Mucosa of gallbladder (tissue), 1 donor: ENCODE data around the gene CABP1. TPM values are rescaled to one million over a fixed set of nuclear protein-coding genes. Genes with fewer than 3 reads are reported as not detected.
A peak's percentile ranks its signal among the peaks of the same experiment; 100 is the strongest.

Experiments used
- DNase-seq: peaks from one replicate; pipeline ENCODE4 v3.0.0-alpha.2; 2020; ENCODE audit warnings: low spot score
- total RNA-seq: library from RNA; stranded (reverse); gene quantifications from one replicate; pipeline ENCODE4 v1.2.1, GENCODE V29; 2021
- donor health status: DM: no; HTN: no; CAD: no.

Gene CABP1
- total RNA-seq, 1 donor from 2014 or later = 2.3 TPM

DNA sequence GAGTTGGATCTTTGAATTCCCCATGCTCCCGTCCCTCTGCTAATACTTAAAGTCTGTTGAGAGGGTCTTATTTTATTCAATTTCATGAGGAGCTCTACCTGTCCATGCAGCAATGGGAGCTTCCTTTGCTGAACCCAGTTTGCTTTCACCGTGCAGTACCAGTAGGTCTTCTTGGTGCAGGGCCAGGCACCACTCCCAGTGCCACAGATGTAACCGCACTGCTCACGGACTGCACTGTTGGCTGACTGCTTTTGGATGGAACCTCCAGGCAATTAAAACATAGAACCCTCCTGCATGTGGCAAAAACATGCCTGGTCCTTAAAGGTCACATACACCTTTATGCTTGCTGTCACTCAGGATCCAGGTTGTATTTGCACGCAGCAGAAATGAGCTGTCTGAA lies 9.3 kb upstream of the CABP1 start:
- no peak for DNase-seq

DNA sequence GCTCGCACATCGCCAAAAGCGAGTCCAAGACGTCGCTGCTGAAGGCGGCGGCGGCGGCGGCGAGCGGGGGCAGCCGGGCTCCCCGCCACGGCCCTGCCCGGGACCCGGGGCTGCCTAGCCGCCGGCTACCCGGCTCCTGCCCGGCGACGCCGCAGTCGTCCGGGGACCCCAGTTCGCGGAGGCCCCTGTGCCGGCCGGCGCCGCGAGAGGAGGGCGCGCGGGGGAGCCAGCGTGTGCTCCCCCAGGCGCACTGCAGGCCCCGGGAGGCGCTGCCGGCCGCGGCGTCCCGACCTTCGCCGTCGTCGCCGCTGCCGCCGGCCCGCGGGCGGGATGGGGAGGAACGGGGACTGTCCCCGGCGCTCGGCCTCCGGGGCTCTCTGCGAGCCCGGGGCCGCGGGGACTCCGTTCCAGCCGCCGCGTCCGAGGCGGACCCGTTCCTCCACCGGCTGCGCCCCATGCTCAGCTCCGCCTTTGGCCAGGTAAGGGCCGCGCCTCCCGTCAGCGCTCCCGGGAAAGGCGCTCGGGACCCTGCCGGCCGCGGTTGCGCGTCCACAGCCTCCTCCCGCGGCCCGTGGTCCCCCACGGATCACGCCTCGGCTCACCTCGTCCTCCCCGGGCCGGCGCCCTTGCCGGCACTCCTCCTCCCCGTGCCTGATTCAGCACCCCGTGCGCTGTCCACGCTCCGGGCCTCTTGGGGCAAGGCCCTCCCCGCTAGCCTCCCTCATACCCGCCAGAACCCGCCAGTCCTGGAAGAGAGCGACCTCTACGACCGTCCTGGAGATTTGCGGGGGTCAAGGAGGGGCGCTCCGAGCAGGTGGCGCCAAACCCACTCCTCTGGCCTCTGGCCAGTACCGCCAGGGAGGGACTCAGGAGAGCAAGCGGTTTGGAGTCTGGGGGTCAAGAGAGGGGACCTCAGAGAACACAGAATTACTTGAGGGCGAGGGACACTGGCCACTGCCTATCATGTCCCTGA lies 721 bp downstream of the CABP1 start:
- peak; percentile 49 for DNase-seq

DNA sequence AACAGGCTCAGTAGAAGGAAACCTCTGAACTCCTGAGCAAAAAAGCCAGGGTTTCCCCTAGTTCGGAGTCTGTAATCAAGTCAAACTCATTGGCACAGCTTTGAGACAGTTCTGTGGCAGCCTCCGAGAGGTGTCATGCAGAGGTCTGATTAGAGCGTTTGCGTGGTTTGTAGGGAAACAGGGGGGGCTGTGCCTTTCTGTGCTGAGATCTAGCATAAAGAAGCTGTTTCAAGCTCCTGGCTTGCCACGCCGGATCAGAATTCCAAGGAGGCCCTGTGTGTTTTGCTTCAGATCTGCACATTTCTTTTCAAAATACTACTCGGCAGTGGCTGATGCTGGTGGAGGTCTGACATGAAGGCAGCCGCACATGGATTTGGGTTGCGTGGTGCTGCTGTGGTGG lies 1.7 kb downstream of the CABP1 start:
- no peak for DNase-seq

DNA sequence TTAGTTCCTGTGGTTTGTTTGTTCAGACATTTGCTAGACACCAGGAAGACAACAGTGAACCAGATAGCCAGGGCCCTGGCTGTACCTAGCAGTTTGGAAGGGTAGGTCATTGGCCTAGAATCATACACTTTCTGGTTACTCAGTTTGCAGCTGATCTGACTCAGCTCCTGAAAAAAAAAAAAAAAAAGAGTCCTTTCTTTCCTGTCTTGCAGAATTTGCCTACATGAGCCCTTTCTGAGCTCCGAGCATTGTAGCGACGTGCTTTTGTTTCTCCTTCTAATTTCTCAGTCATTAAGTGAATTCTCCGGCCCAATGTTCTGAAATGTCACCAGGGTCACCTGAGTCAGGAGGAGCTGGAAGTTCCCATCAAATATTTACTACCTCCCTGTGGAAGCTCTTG lies 2.4 kb downstream of the CABP1 start:
- no peak for DNase-seq

DNA sequence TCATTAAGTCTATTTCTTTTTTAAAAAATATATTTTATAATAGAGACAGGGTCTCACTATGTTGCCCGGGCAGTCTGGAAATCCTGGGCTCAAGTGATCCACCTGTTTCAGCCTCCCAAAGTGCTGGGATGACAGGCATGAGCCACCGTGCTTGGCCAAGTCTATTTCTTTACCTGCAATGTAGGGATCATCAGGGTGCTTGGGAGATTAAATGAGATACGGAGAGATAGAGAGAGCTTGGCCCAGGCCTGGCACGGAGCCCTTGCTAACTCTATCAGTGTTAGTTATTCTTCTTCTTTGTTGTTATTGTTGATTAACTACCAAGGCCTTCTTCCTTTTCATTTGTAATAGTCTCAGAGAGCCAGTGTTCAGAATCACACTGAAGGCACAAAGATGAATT lies 3.1 kb downstream of the CABP1 start:
- DNase-seq = no peak

DNA sequence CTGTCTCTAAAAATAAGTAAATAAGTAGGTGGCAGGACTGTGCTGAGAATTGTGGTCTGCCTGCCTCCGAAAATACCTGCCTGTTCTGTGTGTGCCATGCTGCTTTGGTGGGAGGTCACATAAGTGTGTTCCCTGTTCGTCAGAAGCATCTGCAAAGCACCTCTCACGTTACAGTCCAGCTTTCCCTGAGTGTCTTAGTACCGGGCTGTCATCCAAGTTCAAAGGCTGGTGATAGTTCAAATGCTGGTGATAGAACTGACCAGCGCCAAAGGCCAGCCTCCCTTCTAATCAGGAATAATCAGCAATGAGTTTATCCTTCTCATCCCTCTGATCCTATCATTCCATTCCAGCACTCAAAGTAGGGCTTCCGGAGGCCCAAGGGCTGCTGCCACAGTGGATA lies 5.6 kb downstream of the CABP1 start:
- DNase-seq = no peak

DNA sequence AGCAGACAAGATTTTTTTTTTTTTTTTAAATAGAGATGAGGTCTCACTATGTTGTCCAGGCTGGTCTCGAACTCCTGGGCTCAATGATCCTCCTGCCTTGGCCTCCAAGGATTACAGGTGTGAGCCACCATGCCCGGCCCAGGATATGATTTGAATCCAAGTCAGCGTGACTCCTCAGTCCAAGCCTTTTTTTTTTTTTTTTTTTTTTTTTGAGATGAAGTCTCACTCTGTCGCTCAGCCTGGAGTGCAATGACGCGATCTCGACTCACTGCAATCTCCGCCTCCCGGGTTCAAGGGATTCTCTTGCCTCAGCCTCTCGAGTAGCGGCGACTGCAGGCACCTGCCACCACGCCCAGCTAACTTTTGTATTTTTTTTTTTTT lies 6.9 kb downstream of the CABP1 start:
- no peak for DNase-seq

DNA sequence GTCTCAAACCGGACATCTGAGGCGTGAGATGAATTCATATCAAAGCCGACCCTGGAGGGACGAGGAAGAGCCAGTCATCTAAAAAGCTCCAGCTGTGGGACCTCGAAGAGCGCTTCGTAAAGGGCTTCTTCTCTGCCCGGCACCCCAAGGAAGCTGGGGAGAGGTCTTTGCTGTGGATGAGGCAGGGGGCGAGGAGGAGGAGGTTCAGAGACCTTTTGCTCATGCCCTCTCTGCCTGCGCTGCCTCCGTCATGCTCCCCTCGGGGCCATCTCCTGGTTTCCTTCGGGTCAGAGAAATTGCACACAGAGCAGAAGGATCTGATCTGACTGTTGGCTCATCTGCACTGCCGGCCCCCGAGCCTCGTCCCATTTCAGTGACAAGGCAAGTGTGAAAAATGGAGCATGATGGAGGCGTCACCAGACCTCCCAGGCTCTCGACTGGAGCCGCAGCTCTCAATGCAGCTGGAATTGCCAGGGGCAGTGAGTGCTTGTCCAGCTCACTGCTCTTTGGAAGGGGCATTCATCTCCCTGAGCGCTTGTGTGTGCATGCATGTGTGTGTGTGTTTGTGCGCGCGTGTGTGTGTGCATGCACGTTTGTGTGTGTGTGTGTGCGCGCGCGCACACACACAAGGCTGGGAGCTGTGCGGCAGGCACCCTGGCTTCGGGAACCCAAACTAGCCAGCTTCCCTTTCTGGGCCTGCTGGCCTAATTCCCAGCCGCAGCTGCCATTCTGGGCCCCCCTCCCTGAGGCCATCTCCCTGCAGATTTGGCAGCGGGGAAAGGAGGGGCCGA lies 9.2 kb downstream of the CABP1 start:
- no peak for DNase-seq

DNA sequence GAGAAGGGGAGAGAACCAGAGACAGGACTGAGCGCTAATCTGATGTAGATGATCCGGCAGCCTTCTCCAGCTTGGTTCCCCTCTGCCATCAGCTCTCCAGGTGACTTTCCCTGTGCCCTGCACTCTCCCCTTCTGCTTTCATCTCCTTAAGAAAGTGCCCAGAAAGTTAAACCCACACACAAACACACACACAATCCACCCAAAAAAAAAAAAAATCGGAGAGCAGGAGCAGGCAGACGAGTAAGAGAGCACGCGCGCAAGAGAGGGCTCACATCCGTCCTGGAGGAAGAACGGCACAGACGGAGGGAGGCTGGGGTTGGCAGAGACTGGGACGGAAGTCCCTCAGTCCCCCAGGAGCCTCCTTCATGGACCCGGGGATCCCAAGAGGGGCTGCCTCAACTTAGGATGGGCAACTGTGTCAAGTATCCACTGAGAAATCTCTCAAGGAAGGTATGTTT lies 9.8 kb downstream of the CABP1 start:
- DNase-seq = no peak

DNA sequence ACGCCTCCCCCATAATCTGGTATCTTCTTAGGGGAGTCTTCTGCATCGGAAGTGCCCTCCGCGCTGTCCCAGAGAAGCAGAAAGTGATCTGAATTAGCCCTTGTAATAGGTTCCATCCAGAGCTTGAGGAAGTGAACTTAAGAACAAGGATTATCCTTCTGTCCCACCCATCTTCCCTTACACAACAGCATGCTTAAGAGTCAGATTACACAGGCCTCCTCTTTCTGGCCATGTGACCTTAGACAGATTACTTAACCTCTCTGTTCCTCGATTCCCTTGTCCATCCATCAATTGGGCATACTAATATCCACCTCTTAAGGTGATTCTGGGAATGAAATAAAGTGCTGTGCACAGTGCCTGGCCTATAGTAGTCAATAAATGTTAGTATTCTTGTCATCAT lies 11.4 kb downstream of the CABP1 start:
- no peak for DNase-seq

DNA sequence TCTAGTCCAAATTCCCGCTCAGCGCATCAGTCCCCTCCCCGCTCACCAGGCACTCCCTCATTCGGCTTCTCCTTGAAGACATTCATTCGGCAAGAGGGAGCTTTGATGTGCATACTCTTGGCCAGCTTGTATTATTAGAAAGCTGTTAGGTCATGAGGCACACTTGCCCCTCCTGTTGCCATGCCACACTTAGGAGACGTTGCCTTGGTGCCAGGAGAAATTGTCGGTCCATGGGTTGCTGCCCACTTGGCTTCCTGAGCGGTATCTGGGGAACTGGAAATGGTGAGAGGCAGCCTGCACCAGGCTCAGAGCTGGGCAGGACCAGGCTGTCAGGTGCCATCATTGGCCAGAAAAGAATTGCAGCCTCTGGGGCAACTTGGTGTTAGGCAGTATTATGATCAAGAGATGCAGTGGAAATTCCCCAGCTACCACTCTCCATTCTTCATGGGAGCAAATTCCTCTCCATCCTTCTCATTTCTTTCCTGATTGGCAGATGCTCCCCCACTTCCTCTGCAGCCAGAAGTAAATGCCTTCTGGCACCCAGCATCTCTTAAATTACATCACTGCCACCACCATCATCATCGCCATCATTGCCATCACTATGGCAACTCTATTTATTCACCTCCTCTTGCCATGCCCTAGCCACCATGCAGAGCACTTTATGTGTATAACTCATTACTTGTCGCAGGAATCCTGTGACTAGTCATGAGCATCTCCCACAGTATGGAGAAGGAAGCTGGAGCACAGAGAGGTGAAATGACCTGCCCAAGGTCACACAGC lies 12.4 kb downstream of the CABP1 start:
- no peak for DNase-seq

DNA sequence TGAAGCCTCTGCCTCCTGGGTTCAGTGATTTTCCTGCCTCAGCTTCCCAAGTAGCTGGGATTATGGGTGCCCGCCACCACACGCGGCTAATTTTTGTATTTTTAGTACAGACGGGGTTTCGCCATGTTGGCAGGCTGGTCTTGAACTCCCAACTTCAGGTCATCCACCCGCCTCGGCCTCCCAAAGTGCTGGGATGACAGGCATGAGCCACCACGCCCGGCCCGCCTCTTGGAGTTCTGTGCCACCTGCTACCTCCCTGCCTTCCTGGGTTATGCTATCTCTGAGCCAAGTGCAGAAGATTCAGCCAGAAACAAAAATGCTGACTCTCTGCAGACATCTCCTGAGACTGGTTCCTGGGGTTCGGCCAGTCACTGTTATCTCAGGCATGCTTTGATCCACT lies 13.2 kb downstream of the CABP1 start:
- no peak for DNase-seq

DNA sequence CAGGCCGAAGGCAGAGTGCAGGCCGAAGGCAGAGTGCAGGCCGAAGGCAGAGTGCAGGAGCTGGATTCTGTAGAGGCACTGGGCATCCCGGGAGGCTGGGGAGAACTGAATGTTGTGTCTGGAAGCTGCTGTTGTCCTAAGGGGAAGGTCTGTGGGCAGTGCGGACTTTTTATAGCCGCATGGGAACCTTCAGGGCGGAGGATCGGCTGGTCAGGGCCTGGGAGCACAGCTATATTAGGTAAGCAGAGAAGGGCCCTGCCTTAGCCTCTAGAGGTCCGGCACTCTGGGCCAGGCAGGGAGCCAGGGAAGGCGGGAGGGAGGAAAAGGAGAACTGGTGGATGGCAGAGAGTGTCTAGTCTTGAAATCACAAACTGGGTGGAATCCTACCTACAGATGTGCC lies 14.2 kb downstream of the CABP1 start:
- DNase-seq = no peak

DNA sequence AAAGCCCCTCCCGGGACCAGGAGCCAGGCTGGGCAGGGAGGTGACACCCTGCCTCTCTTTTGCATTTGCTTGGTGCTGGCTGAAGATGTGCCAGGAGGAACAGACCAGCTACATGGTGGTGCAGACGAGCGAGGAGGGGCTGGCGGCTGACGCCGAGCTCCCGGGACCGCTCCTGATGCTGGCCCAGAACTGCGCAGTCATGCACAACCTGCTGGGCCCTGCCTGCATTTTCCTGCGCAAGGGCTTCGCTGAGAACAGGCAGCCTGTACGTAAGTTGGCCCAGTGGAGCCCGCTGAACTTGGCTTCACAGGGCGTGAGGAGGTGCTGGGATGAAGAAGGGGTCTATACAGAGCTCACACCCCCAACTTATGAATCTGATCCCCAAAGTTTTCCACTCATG lies 15.6 kb downstream of the CABP1 start:
- no peak for DNase-seq

DNA sequence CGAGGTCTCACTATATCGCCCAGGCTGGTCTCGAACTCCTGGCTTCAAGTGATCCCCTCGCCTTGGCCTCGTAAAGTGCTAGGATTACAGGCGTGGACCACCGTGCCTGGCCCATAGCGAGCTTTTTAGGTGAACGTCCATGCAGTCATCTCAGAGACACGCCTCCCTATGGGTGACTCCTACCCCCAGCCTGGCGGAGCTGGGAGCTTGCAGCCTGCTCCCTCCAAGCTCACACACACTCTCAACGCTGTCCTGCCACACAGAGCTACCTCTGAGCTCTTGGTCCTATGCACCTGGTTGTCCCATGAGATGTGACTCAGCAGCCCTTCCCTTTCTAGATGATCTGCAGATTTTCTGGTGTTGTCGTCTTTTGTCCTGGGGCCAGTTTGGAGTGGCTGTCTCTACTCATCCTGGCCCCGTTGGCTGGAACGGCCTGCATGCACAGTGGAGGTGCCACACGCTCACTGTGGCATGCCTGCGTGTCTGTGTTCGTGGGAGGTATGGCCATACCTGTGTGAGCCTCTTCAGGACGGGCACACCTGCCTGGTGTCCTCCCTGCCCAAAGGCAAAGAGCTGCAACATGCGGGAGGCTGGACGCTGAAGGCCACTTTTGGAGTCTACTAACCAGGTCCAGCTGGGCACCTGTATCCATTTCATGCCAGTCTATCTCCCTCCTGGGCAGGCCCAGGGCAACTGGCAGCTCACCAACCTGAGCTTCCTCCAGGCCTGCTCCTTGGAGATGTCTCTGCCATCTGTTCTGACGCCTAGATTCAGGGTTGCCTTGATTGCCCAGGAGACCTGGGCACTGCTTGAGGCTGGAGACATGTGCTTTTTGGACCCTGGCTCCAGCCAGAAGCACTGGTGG lies 18.1 kb downstream of the CABP1 start:
- no peak for DNase-seq

DNA sequence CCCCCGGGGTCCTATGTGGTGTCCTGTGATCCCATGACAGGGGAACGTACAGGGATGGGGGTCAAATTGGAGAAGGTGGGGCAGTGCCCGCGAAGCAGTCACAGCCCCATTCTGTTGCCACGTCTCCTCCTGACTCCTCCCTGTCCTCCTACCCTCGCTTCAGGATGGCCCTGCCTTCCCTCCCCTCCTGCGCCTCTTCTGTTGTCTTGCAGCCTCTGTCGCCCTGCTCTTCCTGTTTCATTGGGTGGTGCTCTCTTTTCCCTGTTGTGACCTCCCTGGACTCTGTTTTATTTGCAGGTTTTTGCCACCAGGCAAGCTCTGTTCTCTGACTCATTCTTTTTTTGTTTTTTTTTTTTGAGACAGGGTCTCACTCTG lies 18.7 kb downstream of the CABP1 start:
- no peak for DNase-seq

DNA sequence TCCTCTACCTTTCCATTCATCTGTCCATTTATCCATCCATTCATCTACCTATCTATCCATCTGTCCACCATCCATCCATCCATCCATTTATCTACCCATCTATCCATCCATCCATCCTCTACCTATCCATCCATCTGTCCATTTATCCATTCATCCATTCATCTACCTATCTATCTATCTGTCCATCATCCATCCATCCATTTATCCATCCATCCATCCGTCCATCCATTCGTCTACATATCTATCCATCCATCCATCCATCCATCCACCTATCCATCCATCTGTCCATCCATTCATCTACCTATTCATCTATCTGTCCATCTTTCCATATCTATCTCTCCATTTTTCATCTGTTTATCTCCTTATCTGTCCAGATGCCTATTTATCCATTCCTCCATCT lies 21.0 kb downstream of the CABP1 start:
- no peak for DNase-seq

DNA sequence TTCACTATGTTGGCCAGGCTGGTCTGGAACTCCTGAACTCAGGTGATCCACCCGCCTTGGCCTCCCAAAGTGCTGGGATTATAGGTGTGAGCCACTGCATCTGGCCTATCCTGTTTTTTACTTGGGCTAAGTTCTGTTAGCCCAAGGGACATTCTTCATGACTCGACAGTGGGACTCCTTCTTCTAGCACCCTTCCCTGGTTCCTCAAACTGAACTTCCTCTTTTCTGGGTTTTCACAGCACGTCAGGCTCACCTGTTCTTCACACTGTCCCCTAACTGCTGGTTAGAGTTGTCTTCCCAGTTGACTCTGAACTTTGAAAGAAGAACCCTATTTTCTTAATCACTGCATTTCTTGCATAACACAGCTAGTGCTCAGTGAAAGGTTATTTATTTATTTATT lies 22.5 kb downstream of the CABP1 start:
- DNase-seq = no peak

DNA sequence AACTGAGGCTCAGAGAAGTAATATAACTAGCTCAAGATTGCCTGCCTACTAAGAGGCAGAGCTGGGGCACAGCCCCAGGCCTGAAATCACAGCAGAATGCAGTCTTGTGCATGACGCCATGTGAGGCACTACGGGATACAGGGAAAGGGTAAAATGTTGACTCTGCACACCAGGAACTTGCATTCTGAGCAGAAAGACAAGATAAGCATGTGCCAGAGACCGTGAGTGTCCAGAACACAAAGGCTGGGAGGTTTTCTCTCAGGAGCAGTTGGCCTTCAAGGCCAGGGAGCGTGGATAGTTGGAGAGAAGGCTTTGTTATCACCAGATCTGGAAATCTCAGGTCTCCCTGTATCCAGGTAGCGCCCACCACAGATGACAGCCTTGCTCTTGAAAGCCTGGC lies 23.3 kb downstream of the CABP1 start:
- DNase-seq = no peak

DNA sequence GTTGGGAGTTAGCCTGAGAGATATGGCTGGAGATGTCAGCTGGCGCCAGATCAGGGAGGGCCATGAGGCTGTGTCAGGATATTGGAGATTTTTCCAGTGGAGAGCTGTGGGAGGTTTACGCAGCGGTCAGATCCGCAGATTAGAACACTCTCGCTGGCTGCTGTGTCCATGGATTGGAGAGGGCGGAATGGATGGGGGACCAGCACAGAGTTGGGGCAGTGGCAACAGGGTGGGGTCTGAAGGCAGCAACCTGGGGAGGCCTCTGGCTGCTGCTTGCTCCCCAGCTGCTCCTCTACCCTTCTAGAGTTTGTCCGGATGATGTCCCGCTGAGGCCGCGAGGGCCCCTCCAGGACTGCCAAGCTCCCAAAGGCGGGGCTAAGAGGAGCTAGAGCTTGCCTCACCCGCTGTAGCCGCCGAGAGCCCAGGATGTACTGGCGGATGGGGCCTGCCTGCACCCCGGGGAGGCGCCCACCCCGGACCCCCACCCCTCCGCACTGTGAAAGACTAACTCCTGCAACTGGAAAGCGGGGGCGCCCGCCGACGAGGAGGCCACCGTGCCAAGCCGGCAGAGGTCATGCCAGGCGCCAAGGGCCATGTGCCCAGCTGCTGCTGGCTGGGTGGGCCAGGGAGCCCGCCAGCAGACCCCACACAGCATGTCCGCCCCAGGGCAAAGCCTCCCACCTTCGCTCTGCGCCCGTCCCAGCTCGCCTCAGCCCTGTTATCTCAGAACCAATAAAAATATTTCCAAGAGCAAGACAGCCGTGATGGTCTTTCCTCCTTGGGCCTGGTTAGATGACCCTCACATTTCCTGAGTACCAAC lies 26.4 kb downstream of the CABP1 start:
- DNase-seq = no peak
